ENCODE measurements around the gene BDH1.

Gene BDH1

GRCh38 chr3:197592361-197593045 lies 36.7 kb upstream of the BDH1 start:
- Histone ChIP-seq H3K36me3 (ENCODE audit: low read length) (no peaks in the 10 kb centered on the region), H4K20me1 (ENCODE audit: low read depth, low read length) (no peaks in the 10 kb centered on the region), H3K27ac (ENCODE audit: low read depth, low read length) (no peak overlapping the region), H3K4me3 (ENCODE audit: insufficient read depth, low read length, poor library complexity, severe bottlenecking) (no peak overlapping the region), H3K79me2 (ENCODE audit: insufficient read depth, low read length) (no peaks in the 10 kb centered on the region), H3K27me3 (ENCODE audit: low read length) (no peaks in the 10 kb centered on the region), H3K9me3 (ENCODE audit: insufficient read depth, low read length) (no peaks in the 10 kb centered on the region), H3K4me2 (ENCODE audit: low read depth, low read length, poor library complexity, severe bottlenecking) (no peak overlapping the region), H3K9ac (ENCODE audit: low read length) (no peak overlapping the region), H2AFZ (ENCODE audit: low read depth, low read length, severe bottlenecking) (no peak overlapping the region), H3F3A (ENCODE audit: insufficient read depth) (no peaks in the 10 kb centered on the region; the same call in 1 of the 2 replicates), H3K9me2 (replicated peaks; ENCODE audit: insufficient read depth, low read length) (no peaks in the 10 kb centered on the region)
- no peak for TF ChIP-seq EZH2phosphoT487 (conservative IDR thresholded peaks at IDR 0.05; ENCODE audit: low read length)
- TF ChIP-seq CTCF (IDR thresholded peaks at IDR 0.05; ENCODE audit: insufficient read depth, low read length, poor library complexity, severe bottlenecking): no peak

- no peak overlapping the region for H3K4me2 ChIP-seq (ENCODE audit: low read depth, low read length, poor library complexity, severe bottlenecking)
- no peak overlapping the region for H3K27ac ChIP-seq (ENCODE audit: low read depth, low read length)
- H3K9me3 ChIP-seq (ENCODE audit: insufficient read depth, low read length): no peaks in the 10 kb centered on the region
- H3K79me2 ChIP-seq (ENCODE audit: insufficient read depth, low read length): no peaks in the 10 kb centered on the region
- no peaks in the 10 kb centered on the region for H3K27me3 ChIP-seq (ENCODE audit: low read length)
- TF ChIP-seq EZH2phosphoT487 (conservative IDR thresholded peaks at IDR 0.05; ENCODE audit: low read length) (no peak), CTCF (IDR thresholded peaks at IDR 0.05; ENCODE audit: insufficient read depth, low read length, poor library complexity, severe bottlenecking) (no peak)
- no peaks in the 10 kb centered on the region for H4K20me1 ChIP-seq (ENCODE audit: low read depth, low read length)
- no peak overlapping the region for H2AFZ ChIP-seq (ENCODE audit: low read depth, low read length, severe bottlenecking)
- H3K36me3 ChIP-seq (ENCODE audit: low read length): no peaks in the 10 kb centered on the region
- no peaks in the 10 kb centered on the region for H3K9me2 ChIP-seq (replicated peaks; ENCODE audit: insufficient read depth, low read length)
- H3K4me3 ChIP-seq (ENCODE audit: insufficient read depth, low read length, poor library complexity, severe bottlenecking): no peak overlapping the region
- no peak overlapping the region for H3K9ac ChIP-seq (ENCODE audit: low read length)
- H3F3A ChIP-seq (ENCODE audit: insufficient read depth): no peaks in the 10 kb centered on the region; the same call in 1 of the 2 replicates
Observed at GRCh38 chr3:197591816-197592215, 36.0 kb upstream of the BDH1 start.

- no peaks in the 10 kb centered on the region for H4K20me1 ChIP-seq (ENCODE audit: low read depth, low read length)
- H3K4me2 ChIP-seq (ENCODE audit: low read depth, low read length, poor library complexity, severe bottlenecking): no peak overlapping the region
- H3K36me3 ChIP-seq (ENCODE audit: low read length): no peaks in the 10 kb centered on the region
- no peaks in the 10 kb centered on the region; the same call in 1 of the 2 replicates for H3F3A ChIP-seq (ENCODE audit: insufficient read depth)
- H3K9me2 ChIP-seq (replicated peaks; ENCODE audit: insufficient read depth, low read length): no peaks in the 10 kb centered on the region
- H3K27me3 ChIP-seq (ENCODE audit: low read length): no peaks in the 10 kb centered on the region
- no peak overlapping the region for H3K27ac ChIP-seq (ENCODE audit: low read depth, low read length)
- TF ChIP-seq EZH2phosphoT487 (conservative IDR thresholded peaks at IDR 0.05; ENCODE audit: low read length) (no peak), CTCF (IDR thresholded peaks at IDR 0.05; ENCODE audit: insufficient read depth, low read length, poor library complexity, severe bottlenecking) (no peak)
- no peak overlapping the region for H3K9ac ChIP-seq (ENCODE audit: low read length)
- no peaks in the 10 kb centered on the region for H3K9me3 ChIP-seq (ENCODE audit: insufficient read depth, low read length)
- H2AFZ ChIP-seq (ENCODE audit: low read depth, low read length, severe bottlenecking): no peak overlapping the region
- H3K79me2 ChIP-seq (ENCODE audit: insufficient read depth, low read length): no peaks in the 10 kb centered on the region
- H3K4me3 ChIP-seq (ENCODE audit: insufficient read depth, low read length, poor library complexity, severe bottlenecking): no peak overlapping the region
Observed at GRCh38 chr3:197590313-197590962, 34.7 kb upstream of the BDH1 start.

All from SU-DHL-6 (cell line).